HFFc6 (cell line): ENCODE results near the gene SPECC1L. TPM values are rescaled to one million over a fixed set of nuclear protein-coding genes. Genes with fewer than 3 reads are reported as not detected.

Experiments
- DNase-seq: peaks from one replicate; pipeline ENCODE4 v3.0.0-alpha.2; 2018
- H3K27ac Mint-ChIP-seq: 2 replicates; pipeline ENCODE4 v1.8.0; 2020; ENCODE audit warnings: mild to moderate bottlenecking, mixed read lengths
- H3K27me3 Mint-ChIP-seq: 2 replicates; pipeline ENCODE4 v1.8.0; 2021; ENCODE audit warnings: mild to moderate bottlenecking, moderate library complexity, mixed read lengths; ENCODE audit not compliant: insufficient read depth
- H3K36me3 Mint-ChIP-seq: 2 replicates; pipeline ENCODE4 v1.8.0; 2021; ENCODE audit warnings: low read depth, mixed read lengths
- H3K4me1 Mint-ChIP-seq: 2 replicates; pipeline ENCODE4 v1.8.0; 2020; ENCODE audit warnings: low read depth, mixed read lengths
- H3K4me3 Mint-ChIP-seq: 2 replicates; pipeline ENCODE4 v1.8.0; 2020; ENCODE audit warnings: mild to moderate bottlenecking, moderate library complexity, mixed read lengths
- H3K9me3 Mint-ChIP-seq: 2 replicates; pipeline ENCODE4 v1.8.0; 2020; ENCODE audit warnings: mild to moderate bottlenecking, mixed read lengths
- total RNA-seq, 6 experiments: library from RNA; stranded (reverse); fragmentation: NEBNext Ultra II Directional; extraction: Animal tissue kit (Norgen Biotek cat#: 25700); gene quantifications; 2 replicates in 1 of 6; 3 replicates in 5 of 6; pipeline ENCODE4 v1.2.3, GENCODE V29; 2021
- TF ChIP-seq, protein P1 (sequence below): fragments of 200-600 bp; sonication (generic); IDR thresholded peaks from 2 replicates; pipeline ENCODE4 v1.5.0; 2021; ENCODE audit warnings: antibody characterized with exemption, mild to moderate bottlenecking

SPECC1L gene
- total RNA-seq, 6 experiments from 2014 or later = 47.3 to 61.5 (median 59.1) TPM

DNA sequence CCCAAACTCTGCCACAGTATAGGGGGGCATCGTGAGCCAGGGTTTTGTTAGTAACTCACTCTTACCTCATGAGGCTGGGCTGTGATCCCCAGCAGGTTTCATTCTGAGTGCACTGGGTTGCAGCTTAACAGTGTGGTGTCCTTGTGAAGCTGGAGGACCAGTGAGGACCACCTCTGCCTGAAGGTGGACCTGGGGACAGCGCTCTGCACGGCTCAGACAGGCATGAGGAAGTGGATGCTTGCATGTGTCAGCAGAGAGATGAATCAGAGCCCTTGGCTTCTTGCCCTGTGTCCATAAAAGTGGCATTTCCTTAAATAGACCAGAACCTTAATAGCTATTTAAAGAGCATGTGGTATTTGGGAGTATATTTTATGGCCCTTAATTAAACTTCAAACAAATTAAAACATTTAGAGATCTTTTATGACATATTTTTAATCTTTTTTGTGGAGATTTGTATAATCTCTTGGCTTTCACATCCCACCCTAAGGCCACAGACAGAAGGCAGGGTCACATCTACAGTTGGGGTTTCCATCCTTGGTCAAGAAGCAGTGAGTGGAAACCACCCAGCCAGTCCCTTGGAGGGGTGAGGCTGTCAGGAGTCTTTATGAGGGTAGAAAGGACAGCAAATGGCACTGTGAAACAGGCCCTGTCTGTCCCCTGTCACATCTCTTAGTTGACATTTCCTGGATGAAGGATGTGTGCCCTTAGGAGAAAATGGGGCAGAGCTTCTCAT, 132.0 kb downstream of the SPECC1L start:
- TF ChIP-seq, protein P1, sequence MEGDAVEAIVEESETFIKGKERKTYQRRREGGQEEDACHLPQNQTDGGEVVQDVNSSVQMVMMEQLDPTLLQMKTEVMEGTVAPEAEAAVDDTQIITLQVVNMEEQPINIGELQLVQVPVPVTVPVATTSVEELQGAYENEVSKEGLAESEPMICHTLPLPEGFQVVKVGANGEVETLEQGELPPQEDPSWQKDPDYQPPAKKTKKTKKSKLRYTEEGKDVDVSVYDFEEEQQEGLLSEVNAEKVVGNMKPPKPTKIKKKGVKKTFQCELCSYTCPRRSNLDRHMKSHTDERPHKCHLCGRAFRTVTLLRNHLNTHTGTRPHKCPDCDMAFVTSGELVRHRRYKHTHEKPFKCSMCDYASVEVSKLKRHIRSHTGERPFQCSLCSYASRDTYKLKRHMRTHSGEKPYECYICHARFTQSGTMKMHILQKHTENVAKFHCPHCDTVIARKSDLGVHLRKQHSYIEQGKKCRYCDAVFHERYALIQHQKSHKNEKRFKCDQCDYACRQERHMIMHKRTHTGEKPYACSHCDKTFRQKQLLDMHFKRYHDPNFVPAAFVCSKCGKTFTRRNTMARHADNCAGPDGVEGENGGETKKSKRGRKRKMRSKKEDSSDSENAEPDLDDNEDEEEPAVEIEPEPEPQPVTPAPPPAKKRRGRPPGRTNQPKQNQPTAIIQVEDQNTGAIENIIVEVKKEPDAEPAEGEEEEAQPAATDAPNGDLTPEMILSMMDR = no peak
- H3K9me3 Mint-ChIP-seq = no peaks in the 10 kb centered on the region
- DNase-seq = peak; percentile 92
- peak overlapping the region; percentile 76 for H3K27ac Mint-ChIP-seq
- H3K4me3 Mint-ChIP-seq = peak overlapping the region; percentile 76
- peaks cover 67% of the 10 kb centered on the region for H3K4me1 Mint-ChIP-seq
- peaks cover 4% of the 10 kb centered on the region for H3K27me3 Mint-ChIP-seq
- H3K36me3 Mint-ChIP-seq = peaks cover 43% of the 10 kb centered on the region

DNA sequence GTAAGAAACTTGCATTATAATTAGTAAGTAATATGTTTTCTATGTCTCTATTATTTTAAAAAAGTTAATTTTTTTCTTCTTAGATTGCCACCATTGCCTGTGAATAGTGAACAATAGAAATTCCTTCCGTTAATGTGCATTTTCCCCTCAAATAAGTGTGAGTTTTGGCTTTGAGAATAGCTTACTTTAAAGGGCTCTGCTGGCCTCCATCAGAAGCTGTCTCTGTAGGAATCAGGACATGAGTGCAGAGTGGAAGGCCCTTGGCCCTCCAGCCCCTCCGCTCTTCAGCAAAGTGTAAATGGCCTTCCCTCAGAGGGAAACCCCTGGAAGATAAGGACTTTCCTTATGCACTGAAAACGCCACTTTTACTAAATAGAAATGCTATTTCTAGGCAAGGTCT, 132.7 kb downstream of the SPECC1L start:
- Mint-ChIP-seq H3K27me3 (peaks cover 4% of the 10 kb centered on the region), H3K9me3 (no peaks in the 10 kb centered on the region), H3K27ac (peak overlapping the region; percentile 76; the same call in 1 of the 2 replicates), H3K4me1 (peaks cover 60% of the 10 kb centered on the region), H3K36me3 (peaks cover 37% of the 10 kb centered on the region), H3K4me3 (peak overlapping the region; percentile 76)
- DNase-seq = no peak
- TF ChIP-seq, protein P1 = no peak

DNA sequence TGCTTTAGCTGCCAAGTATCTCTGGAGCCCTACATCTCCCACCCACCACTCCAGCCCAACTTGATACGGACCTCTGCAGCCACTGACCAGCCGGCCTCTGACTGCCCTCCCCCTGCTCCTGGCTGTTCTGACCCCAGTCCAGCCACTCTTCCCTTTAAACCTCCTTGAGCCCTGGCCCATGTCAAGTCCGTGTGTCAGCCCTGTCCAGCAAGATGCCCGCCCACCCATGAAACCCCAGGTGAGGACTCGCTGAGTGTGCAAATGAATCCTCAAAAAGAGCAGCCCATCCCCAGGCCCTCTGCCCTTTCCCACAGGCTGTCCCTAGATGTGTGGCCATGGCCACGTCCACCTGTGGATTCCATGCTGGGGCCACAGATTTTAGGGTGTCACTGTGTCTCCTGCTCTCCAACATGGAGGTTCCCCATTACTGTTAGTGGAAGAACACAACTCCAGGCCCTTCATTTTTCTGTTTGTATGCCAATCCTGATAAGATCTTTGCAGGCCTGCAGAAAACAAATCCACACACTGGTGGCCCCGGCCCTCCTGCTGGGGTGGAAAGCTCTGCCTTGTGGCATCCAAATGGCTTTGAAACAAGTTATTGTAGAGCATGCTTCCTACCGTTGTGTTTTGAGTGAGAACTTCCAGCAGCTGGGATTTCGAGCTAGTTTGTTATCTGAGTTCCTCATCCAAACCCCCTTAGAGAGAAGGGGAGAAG, 134.1 kb downstream of the SPECC1L start:
- DNase-seq = no peak
- peaks cover 60% of the 10 kb centered on the region for H3K4me1 Mint-ChIP-seq
- peaks cover 37% of the 10 kb centered on the region for H3K36me3 Mint-ChIP-seq
- no peak overlapping the region for H3K27ac Mint-ChIP-seq
- peaks cover 4% of the 10 kb centered on the region for H3K27me3 Mint-ChIP-seq
- TF ChIP-seq, protein P1 = no peak
- H3K9me3 Mint-ChIP-seq = no peaks in the 10 kb centered on the region
- no peak overlapping the region for H3K4me3 Mint-ChIP-seq

DNA sequence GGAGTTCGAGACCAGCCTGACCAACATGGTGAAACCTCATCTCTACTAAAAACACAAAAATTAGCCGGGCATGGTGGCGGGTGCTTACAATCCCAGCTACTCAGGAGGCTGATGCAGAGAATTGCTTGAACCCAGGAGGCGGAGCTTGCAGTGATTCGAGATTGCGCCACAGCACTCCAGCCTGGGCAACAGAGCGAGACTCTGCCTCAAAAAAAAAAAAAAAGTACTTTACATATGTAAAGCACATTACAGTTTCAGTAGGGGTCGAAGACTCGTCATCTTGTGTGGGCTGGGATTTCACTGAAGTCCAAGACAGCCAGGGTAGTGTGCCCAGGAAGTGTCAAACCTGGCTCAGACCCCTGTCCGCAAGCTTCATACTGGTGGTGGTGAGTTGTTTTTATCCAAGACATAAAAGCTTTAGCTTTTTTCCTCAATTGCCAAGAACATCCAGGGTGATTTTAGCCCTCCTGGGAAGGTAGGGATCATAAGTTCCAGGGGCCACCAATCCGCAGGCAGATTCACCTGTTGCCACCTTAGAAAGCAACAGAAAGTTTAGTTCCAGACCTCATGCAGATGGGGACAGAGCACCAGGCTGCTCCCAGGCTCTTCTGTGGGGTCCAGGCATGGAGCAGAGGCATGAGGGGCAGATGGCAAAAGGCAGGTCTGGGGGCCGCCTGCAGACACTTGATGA, 135.1 kb downstream of the SPECC1L start:
- Mint-ChIP-seq H3K27me3 (peaks cover 4% of the 10 kb centered on the region), H3K4me3 (no peak overlapping the region), H3K9me3 (no peaks in the 10 kb centered on the region), H3K27ac (no peak overlapping the region), H3K4me1 (peaks cover 58% of the 10 kb centered on the region), H3K36me3 (peaks cover 28% of the 10 kb centered on the region)
- TF ChIP-seq, protein P1 = no peak
- DNase-seq = no peak

DNA sequence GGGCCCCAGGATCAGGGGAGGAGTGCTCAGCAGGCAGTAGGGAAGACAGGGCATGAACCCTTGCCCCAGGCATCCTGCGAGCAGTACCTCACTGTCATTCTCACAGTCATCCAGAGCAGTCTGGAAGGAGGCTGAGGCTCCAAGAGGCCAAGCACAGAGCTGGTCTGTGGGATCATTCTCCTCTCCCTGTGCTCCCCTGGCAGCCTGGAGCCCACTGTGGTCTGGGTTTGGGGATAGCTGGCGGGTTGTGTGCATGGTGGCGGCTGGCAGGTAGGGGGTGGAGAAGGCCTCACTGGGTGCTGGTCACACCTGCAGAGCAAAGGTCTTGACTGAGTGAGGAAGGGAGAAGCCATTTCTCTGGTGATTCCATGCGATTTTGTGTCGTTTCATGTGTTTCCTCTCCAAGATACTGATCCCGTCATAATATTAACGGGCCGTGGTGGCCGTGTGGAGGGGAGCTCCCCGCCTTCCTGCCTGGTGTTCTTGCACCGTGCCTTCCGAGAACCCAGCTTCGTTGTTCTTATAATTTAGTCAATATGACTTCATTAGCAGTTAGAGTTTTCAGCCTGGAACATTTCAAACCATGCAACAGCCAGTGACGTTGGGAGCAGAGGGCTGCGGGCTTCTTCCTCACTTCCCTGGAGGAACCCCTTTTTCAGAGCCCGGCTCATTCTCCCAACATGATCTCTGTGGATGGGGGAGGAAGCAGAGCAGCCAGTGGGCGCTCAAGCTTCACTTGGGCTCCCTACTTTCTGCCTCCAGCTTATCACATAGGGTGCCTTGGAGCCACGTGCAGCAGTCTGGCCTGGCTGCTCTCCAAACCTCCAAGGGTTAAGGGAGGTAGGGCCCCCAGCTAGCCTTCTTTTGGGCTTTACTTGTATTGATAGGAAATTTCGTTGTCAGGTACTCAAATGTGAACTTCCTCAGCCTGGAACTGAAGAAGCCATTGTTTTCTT, 136.0 kb downstream of the SPECC1L start:
- Mint-ChIP-seq H3K27ac (no peak overlapping the region), H3K36me3 (peaks cover 20% of the 10 kb centered on the region), H3K4me1 (peaks cover 50% of the 10 kb centered on the region), H3K27me3 (peaks cover 4% of the 10 kb centered on the region), H3K9me3 (no peaks in the 10 kb centered on the region), H3K4me3 (no peak overlapping the region)
- no peak for DNase-seq
- TF ChIP-seq, protein P1 = no peak
